Measurements from ENCODE around the gene TMEM45B. TPM values are rescaled to one million over a fixed set of nuclear protein-coding genes. Genes with fewer than 3 reads are reported as not detected.
"Not testable (repeated sequence)": the region's sequence is repeated elsewhere in the genome, so short reads cannot be mapped to it uniquely, and the experiment has no call there.

The TMEM45B gene
- total RNA-seq, 1 donor from 2014 or later, result 28.2 TPM

- H3K27me3 Mint-ChIP-seq, result peaks cover 4% of the 10 kb centered on the region
- no peak overlapping the region for H3K27ac Mint-ChIP-seq
- no peak for TF ChIP-seq CTCF (conservative IDR thresholded peaks at IDR 0.05)
- H3K36me3 Mint-ChIP-seq, result no peaks in the 10 kb centered on the region
- H3K4me1 Mint-ChIP-seq (ENCODE audit: unreplicated experiment), result peaks cover 5% of the 10 kb centered on the region
- no peak overlapping the region for H3K4me3 Mint-ChIP-seq
- no peak for DNase-seq (ENCODE audit: extremely low spot score, unreplicated experiment)
- no peaks in the 10 kb centered on the region for H3K9me3 Mint-ChIP-seq
These were observed 44.7 kb upstream of the TMEM45B start for GRCh38 chr11:129770993-129771392.

- H3K4me3 Mint-ChIP-seq; H3K4me1 Mint-ChIP-seq (ENCODE audit: unreplicated experiment); H3K36me3 Mint-ChIP-seq; DNase-seq (ENCODE audit: extremely low spot score, unreplicated experiment); H3K27me3 Mint-ChIP-seq; H3K27ac Mint-ChIP-seq; H3K9me3 Mint-ChIP-seq: not testable (repeated sequence)
These were observed 44.2 kb upstream of the TMEM45B start for GRCh38 chr11:129771456-129771855.

- Mint-ChIP-seq H3K4me1 (ENCODE audit: unreplicated experiment) (no peaks in the 10 kb centered on the region), H3K27me3 (peaks cover 1% of the 10 kb centered on the region), H3K36me3 (no peaks in the 10 kb centered on the region), H3K4me3 (no peak overlapping the region), H3K27ac (no peak overlapping the region), H3K9me3 (no peaks in the 10 kb centered on the region)
- TF ChIP-seq CTCF (conservative IDR thresholded peaks at IDR 0.05), result no peak
- DNase-seq (ENCODE audit: extremely low spot score, unreplicated experiment), result no peak
These were observed 36.8 kb upstream of the TMEM45B start for GRCh38 chr11:129778877-129779276.

DNA sequence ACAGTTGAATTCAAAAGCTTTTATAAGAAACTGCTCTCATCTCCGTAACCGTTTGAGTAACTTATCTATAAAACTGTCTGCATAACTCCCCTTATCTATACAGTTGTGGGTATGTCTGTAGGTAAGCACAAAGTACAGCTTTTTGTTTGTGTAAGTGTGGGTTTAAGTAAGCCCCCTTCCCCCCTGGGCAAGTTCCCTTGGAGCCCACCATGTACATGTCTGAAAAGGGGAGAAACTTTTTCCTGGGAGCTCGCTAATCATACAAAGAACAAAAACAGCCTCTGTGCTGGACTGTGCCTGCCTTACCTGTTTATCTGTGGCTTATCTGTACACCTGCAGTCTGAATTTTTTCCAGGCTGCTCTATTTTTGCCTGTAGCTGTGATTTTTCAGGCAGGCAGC is 36.3 kb upstream of the TMEM45B start:
- Mint-ChIP-seq H3K27ac (no peak overlapping the region), H3K36me3 (no peaks in the 10 kb centered on the region), H3K9me3 (no peaks in the 10 kb centered on the region), H3K4me3 (no peak overlapping the region), H3K27me3 (peaks cover 3% of the 10 kb centered on the region), H3K4me1 (ENCODE audit: unreplicated experiment) (no peaks in the 10 kb centered on the region)
- DNase-seq (ENCODE audit: extremely low spot score, unreplicated experiment), result no peak
- TF ChIP-seq CTCF (conservative IDR thresholded peaks at IDR 0.05), result no peak

GRCh38 chr11:129785383-129786111 is 30.1 kb upstream of the TMEM45B start:
- Mint-ChIP-seq H3K4me1 (ENCODE audit: unreplicated experiment) (no peaks in the 10 kb centered on the region), H3K36me3 (no peaks in the 10 kb centered on the region), H3K9me3 (no peaks in the 10 kb centered on the region), H3K27ac (no peak overlapping the region), H3K27me3 (peaks cover 3% of the 10 kb centered on the region), H3K4me3 (no peak overlapping the region)
- TF ChIP-seq CTCF (conservative IDR thresholded peaks at IDR 0.05), result peak; percentile 28
- DNase-seq (ENCODE audit: extremely low spot score, unreplicated experiment), result no peak

GRCh38 chr11:129786112-129786416 is 29.6 kb upstream of the TMEM45B start:
- H3K4me1 Mint-ChIP-seq (ENCODE audit: unreplicated experiment); H3K36me3 Mint-ChIP-seq; H3K27me3 Mint-ChIP-seq; H3K4me3 Mint-ChIP-seq; DNase-seq (ENCODE audit: extremely low spot score, unreplicated experiment); H3K27ac Mint-ChIP-seq; H3K9me3 Mint-ChIP-seq: not testable (repeated sequence)
